NCI-H1048 (cell line): ENCODE results near the gene TMEM63A.

Experiments
- DNase-seq: peaks from one replicate; lab custom pipeline; 2025; lab: John Stamatoyannopoulos, UW

The TMEM63A gene

GRCh38 chr1:225866061-225866837 is 15.9 kb downstream of the TMEM63A start:
- DNase-seq = no peak

- DNase-seq = no peak
These were observed 16.7 kb downstream of the TMEM63A start for GRCh38 chr1:225865514-225865913.

- DNase-seq = no peak
These were observed 19.0 kb downstream of the TMEM63A start for GRCh38 chr1:225863167-225863566.

- DNase-seq = no peak
These were observed 19.6 kb downstream of the TMEM63A start for GRCh38 chr1:225862581-225862950.

- no peak for DNase-seq
These were observed 20.2 kb downstream of the TMEM63A start for GRCh38 chr1:225861834-225862580.

- no peak for DNase-seq
These were observed 21.2 kb downstream of the TMEM63A start for GRCh38 chr1:225860876-225861441.

- DNase-seq = no peak
These were observed 22.1 kb downstream of the TMEM63A start for GRCh38 chr1:225860107-225860506.

- no peak for DNase-seq
These were observed 23.0 kb downstream of the TMEM63A start for GRCh38 chr1:225859151-225859550.

- DNase-seq = no peak
These were observed 24.9 kb downstream of the TMEM63A start for GRCh38 chr1:225857256-225857655.

- DNase-seq = no peak
These were observed 26.5 kb downstream of the TMEM63A start for GRCh38 chr1:225855503-225856300.

- DNase-seq = no peak
These were observed 28.7 kb downstream of the TMEM63A start for GRCh38 chr1:225853441-225853840.

- no peak for DNase-seq
These were observed 29.6 kb downstream of the TMEM63A start for GRCh38 chr1:225852413-225853124.

- no peak for DNase-seq
These were observed 30.4 kb downstream of the TMEM63A start for GRCh38 chr1:225851805-225852204.

- no peak for DNase-seq
These were observed 31.8 kb downstream of the TMEM63A start for GRCh38 chr1:225850370-225850769.

- no peak for DNase-seq
These were observed 32.3 kb downstream of the TMEM63A start for GRCh38 chr1:225849925-225850324.

GRCh38 chr1:225848030-225848955 is 33.9 kb downstream of the TMEM63A start:
- DNase-seq = no peak

- DNase-seq = no peak
These were observed 34.6 kb downstream of the TMEM63A start for GRCh38 chr1:225847610-225848009.

GRCh38 chr1:225846331-225847310 is 35.6 kb downstream of the TMEM63A start:
- DNase-seq = no peak

- DNase-seq = no peak
These were observed 36.5 kb downstream of the TMEM63A start for GRCh38 chr1:225845571-225846259.
